Activated naive CD4-positive, alpha-beta T cell treated with anti-CD3 and anti-CD28 coated beads, Interleukin-2, amount 50 U/mL, for 72 hours (primary cell): ENCODE data around the gene PTPRC. TPM values are rescaled to one million over a fixed set of nuclear protein-coding genes. Genes with fewer than 3 reads are reported as not detected.

Experiments
- ATAC-seq, 2 donors: fragments of 150-1000 bp; cut with Tn5 transposase; 2 replicates each; pipeline ENCODE4 v1.10.0; 2021; ENCODE audit warnings: mild to moderate bottlenecking in 2 of 2, moderate library complexity in 2 of 2
- DNase-seq, 2 donors: peaks; one replicate each; pipeline ENCODE4 v3.0.0; 2021 to 2022; ENCODE audit warnings: low spot score in 2 of 2
- H3K27ac Mint-ChIP-seq, 2 donors: one replicate each; pipeline ENCODE4 v1.8.0; 2022; ENCODE audit warnings: mild to moderate bottlenecking in 2 of 2, mixed read lengths in 2 of 2
- H3K36me3 Mint-ChIP-seq, 2 donors: one replicate each; pipeline ENCODE4 v1.8.0; 2022; ENCODE audit warnings: mixed read lengths in 2 of 2
- H3K9me3 Mint-ChIP-seq, 2 donors: one replicate each; pipeline ENCODE4 v1.8.0; 2022; ENCODE audit warnings: mixed read lengths in 2 of 2
- total RNA-seq, 2 donors: library from RNA; stranded (reverse); gene quantifications; one replicate each; pipeline ENCODE4 v1.2.3, GENCODE V29; 2022

PTPRC gene
- total RNA-seq, 2 donors from 2014 or later = 433 to 644 TPM

- Mint-ChIP-seq H3K9me3 (peaks cover 15 to 23% of the 10 kb centered on the region in 2 donors), H3K27ac (peak overlapping the region; percentile 94 to 100), H3K36me3 (peaks cover 26 to 37% of the 10 kb centered on the region in 2 donors)
- no peak for DNase-seq
- no peak for ATAC-seq
Measured at GRCh38 chr1:198635964-198636363, 2.9 kb upstream of the PTPRC start.

GRCh38 chr1:198636391-198636790, 2.4 kb upstream of the PTPRC start:
- ATAC-seq (peak in 1 of 2 donors; percentile 3), DNase-seq (no peak)
- Mint-ChIP-seq H3K27ac (peak overlapping the region; percentile 94 to 100), H3K36me3 (peaks cover 26 to 39% of the 10 kb centered on the region in 2 donors), H3K9me3 (peaks cover 15 to 23% of the 10 kb centered on the region in 2 donors)

- ATAC-seq (no peak), DNase-seq (no peak)
- peaks cover 15 to 23% of the 10 kb centered on the region in 2 donors for H3K9me3 Mint-ChIP-seq
- peaks cover 27 to 47% of the 10 kb centered on the region in 2 donors for H3K36me3 Mint-ChIP-seq
- H3K27ac Mint-ChIP-seq = peak overlapping the region; percentile 94 to 100
Measured at GRCh38 chr1:198637157-198637556, 1.7 kb upstream of the PTPRC start.

- H3K9me3 Mint-ChIP-seq = peaks cover 15 to 23% of the 10 kb centered on the region in 2 donors
- peak overlapping the region; percentile 97 to 100 for H3K27ac Mint-ChIP-seq
- ATAC-seq (no peak), DNase-seq (no peak)
- peaks cover 36 to 54% of the 10 kb centered on the region in 2 donors for H3K36me3 Mint-ChIP-seq
Measured at GRCh38 chr1:198637916-198638437, 863 bp upstream of the PTPRC start.

GRCh38 chr1:198638441-198638840, 399 bp upstream of the PTPRC start:
- Mint-ChIP-seq H3K9me3 (peaks cover 10 to 19% of the 10 kb centered on the region in 2 donors), H3K27ac (peak overlapping the region; percentile 97 to 100), H3K36me3 (peaks cover 37 to 54% of the 10 kb centered on the region in 2 donors)
- no peak for DNase-seq
- peak in 1 of 2 donors; percentile 6 for ATAC-seq

GRCh38 chr1:198639671-198640143, 867 bp downstream of the PTPRC start:
- H3K9me3 Mint-ChIP-seq = peaks cover 0 to 8% of the 10 kb centered on the region in 2 donors
- peak overlapping the region; percentile 97 to 100 for H3K27ac Mint-ChIP-seq
- ATAC-seq (no peak), DNase-seq (no peak)
- H3K36me3 Mint-ChIP-seq = peaks cover 30 to 48% of the 10 kb centered on the region in 2 donors

GRCh38 chr1:198640174-198640573, 1.3 kb downstream of the PTPRC start:
- peaks cover 0 to 7% of the 10 kb centered on the region in 2 donors for H3K9me3 Mint-ChIP-seq
- peak overlapping the region; percentile 100 for H3K27ac Mint-ChIP-seq
- H3K36me3 Mint-ChIP-seq = peaks cover 25 to 43% of the 10 kb centered on the region in 2 donors
- no peak for ATAC-seq
- DNase-seq = no peak

GRCh38 chr1:198641501-198641900, 2.7 kb downstream of the PTPRC start:
- Mint-ChIP-seq H3K27ac (peak overlapping the region; percentile 100), H3K9me3 (no peaks in the 10 kb centered on the region), H3K36me3 (peaks cover 20 to 41% of the 10 kb centered on the region in 2 donors)
- ATAC-seq (peak; percentile 88 to 89), DNase-seq (no peak)

- no peaks in the 10 kb centered on the region for H3K9me3 Mint-ChIP-seq
- ATAC-seq = peak; percentile 36 to 60
- peak overlapping the region; percentile 100 for H3K27ac Mint-ChIP-seq
- peaks cover 24 to 47% of the 10 kb centered on the region in 2 donors for H3K36me3 Mint-ChIP-seq
- no peak for DNase-seq
Measured at GRCh38 chr1:198641966-198642668, 3.3 kb downstream of the PTPRC start.

- H3K27ac Mint-ChIP-seq = peak overlapping the region; percentile 100
- no peak for ATAC-seq
- no peak for DNase-seq
- no peaks in the 10 kb centered on the region for H3K9me3 Mint-ChIP-seq
- peaks cover 26 to 52% of the 10 kb centered on the region in 2 donors for H3K36me3 Mint-ChIP-seq
Measured at GRCh38 chr1:198642983-198643382, 4.1 kb downstream of the PTPRC start.

GRCh38 chr1:198643808-198644207, 5.0 kb downstream of the PTPRC start:
- H3K27ac Mint-ChIP-seq = peak overlapping the region; percentile 100
- peak in 1 of 2 donors; percentile 40 for ATAC-seq
- DNase-seq = no peak
- no peaks in the 10 kb centered on the region for H3K9me3 Mint-ChIP-seq
- H3K36me3 Mint-ChIP-seq = peaks cover 26 to 60% of the 10 kb centered on the region in 2 donors

GRCh38 chr1:198647055-198647454, 8.2 kb downstream of the PTPRC start:
- no peaks in the 10 kb centered on the region for H3K9me3 Mint-ChIP-seq
- H3K36me3 Mint-ChIP-seq = peaks cover 41 to 72% of the 10 kb centered on the region in 2 donors
- no peak for ATAC-seq
- DNase-seq = no peak
- H3K27ac Mint-ChIP-seq = peak overlapping the region; percentile 79 to 82

- ATAC-seq (peak; percentile 63 to 77), DNase-seq (no peak)
- Mint-ChIP-seq H3K36me3 (peaks cover 25 to 67% of the 10 kb centered on the region in 2 donors), H3K9me3 (no peaks in the 10 kb centered on the region), H3K27ac (peak overlapping the region; percentile 91 to 94)
Measured at GRCh38 chr1:198648592-198648991, 9.8 kb downstream of the PTPRC start.

GRCh38 chr1:198649232-198649967, 10.6 kb downstream of the PTPRC start:
- Mint-ChIP-seq H3K27ac (peak overlapping the region; percentile 91 to 94), H3K36me3 (peaks cover 21 to 62% of the 10 kb centered on the region in 2 donors), H3K9me3 (no peaks in the 10 kb centered on the region)
- ATAC-seq (peak in 1 of 2 donors; percentile 35), DNase-seq (no peak)

- H3K9me3 Mint-ChIP-seq = no peaks in the 10 kb centered on the region
- no peak for DNase-seq
- peaks cover 21 to 62% of the 10 kb centered on the region in 2 donors for H3K36me3 Mint-ChIP-seq
- peak overlapping the region; percentile 91 to 94 for H3K27ac Mint-ChIP-seq
- ATAC-seq = peak; percentile 82 to 92
Measured at GRCh38 chr1:198649968-198650338, 11.1 kb downstream of the PTPRC start.

GRCh38 chr1:198650506-198650905, 11.7 kb downstream of the PTPRC start:
- DNase-seq = no peak
- Mint-ChIP-seq H3K36me3 (peaks cover 23 to 62% of the 10 kb centered on the region in 2 donors), H3K9me3 (no peaks in the 10 kb centered on the region), H3K27ac (peak overlapping the region; percentile 91 to 94)
- no peak for ATAC-seq
